Dermis microvascular lymphatic vessel endothelial cell (primary cell): ENCODE results near the gene CSNK1A1. TPM values are rescaled to one million over a fixed set of nuclear protein-coding genes. Genes with fewer than 3 reads are reported as not detected.
A peak's percentile ranks its signal among the peaks of the same experiment; 100 is the strongest.
"Not testable (repeated sequence)": the region's sequence is repeated elsewhere in the genome, so short reads cannot be mapped to it uniquely, and the experiment has no call there.

ENCODE experiments used
- DNase-seq, 2 donors: peaks; one replicate each; pipeline versions ENCODE4 v3.0.0 to v3.0.0-alpha.2; 2010; ENCODE audit warnings: low read depth in 2 of 2
- total RNA-seq: library from RNA; depleted of rRNA; stranded (reverse); fragments of >200 nt; gene quantifications from 2 replicates; pipeline ENCODE4 v1.2.1, GENCODE V29; 2014

CSNK1A1 gene
- total RNA-seq, 1 donor from 2014 or later = 317 TPM

DNA sequence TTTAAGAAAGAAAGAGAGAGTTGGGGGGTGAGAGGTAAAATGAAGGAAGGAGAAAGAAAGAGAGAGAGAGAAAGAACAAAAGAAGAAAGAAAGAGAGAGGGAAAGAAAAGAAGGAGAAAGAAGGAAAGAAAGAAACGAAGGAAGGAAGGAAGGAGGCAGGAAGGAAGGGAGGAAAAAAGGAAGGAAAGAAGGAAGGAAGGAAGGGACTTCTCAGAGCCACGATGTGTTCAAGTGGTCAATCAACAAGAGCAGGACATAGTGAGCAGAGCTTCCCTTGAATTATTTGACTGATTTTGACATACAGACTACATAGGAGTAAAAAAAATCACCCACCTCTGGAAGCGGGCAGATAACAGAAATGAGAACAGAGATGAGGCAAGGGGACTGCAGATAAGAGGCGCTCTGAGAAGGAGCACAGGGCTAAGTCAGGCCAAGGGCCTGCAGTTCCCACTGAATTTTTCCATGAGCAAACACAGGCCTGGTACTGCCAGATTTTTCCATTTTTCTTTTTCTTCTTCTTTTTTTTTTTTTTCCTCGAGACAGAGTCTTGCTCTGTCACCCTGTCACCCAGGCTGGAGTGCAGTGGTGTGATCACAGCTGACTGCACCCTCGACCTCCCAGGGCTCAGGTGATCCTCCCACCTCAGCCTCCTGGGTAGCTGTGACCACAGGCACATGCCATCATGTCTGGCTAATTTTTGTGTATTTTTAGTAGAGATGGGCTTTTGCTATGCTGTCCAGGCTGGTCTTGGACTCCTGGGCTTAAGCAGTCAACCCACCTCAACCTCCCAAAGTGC is 94.4 kb downstream of the CSNK1A1 start:
- DNase-seq = no peak

DNA sequence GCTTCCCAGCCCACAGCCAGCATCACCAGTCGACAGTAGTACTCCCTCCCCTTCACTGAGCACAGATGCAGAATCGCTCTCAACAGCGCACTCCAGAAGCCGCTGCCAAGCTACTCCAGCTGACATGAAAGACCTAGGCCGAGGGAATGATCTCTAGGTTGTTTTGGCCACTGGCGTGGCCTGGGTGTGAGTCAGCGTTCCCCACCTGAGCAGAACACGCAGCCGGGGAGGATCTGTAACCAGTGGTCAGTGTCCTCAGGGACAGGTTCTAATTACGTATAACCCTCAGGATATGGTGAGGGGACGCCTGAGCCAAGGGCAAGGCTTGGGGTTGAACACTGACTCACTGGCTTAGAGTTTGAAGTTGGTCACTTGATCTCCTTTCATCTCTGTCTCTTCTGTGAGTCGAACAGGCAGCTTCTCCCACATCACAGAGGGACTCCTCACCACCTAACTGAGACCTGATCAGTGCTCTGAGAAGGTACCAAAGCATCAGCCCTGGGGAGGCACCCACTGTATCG is 95.3 kb downstream of the CSNK1A1 start:
- DNase-seq = no peak

- no peak for DNase-seq
These were observed 97.4 kb downstream of the CSNK1A1 start for GRCh38 chr5:149453618-149454415.

DNA sequence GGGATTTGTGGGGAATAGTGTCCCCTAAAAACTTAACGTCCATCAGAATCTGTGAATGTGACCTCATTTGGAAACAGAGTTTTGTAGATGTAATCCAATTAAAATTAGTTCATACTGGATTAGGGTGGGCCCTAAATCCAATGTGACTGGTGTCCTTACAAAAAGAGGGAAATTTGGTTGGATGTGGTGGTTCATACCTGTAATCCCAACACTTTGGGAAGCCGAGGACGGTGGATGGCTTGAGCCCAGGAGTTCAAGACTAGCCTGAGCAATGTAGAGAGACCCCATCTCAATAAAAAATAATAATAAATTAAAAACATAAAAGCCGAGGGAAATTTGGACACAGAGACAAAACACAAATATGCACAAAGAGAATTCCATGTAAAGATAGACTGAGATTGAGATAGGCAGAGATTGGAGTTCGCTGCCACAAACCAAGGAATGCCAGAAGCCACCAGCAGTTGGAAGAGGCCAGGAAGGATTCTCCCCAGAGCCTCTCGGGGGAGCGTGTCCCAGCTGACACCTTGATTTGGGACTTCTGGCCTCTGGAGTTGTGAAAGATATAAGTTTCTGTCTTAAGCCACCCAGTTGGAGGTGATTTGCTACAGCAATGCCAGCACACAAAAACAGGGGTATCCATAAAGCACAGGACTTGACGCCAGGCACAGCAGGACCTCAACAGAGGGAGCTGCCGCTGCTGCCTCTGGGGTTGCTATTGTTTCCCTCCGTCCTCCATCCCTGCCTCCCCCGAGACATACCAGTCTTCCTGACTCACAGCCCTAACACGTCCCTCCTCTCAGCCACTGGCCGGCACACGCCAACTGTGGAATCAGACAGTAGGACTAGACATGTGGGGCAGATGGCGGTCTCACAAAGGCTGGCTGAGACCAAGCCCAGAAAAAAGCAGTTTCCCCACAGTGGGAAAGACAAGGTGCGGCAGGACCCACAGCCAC is 98.3 kb downstream of the CSNK1A1 start:
- DNase-seq = peak in 1 of 2 donors; percentile 94

DNA sequence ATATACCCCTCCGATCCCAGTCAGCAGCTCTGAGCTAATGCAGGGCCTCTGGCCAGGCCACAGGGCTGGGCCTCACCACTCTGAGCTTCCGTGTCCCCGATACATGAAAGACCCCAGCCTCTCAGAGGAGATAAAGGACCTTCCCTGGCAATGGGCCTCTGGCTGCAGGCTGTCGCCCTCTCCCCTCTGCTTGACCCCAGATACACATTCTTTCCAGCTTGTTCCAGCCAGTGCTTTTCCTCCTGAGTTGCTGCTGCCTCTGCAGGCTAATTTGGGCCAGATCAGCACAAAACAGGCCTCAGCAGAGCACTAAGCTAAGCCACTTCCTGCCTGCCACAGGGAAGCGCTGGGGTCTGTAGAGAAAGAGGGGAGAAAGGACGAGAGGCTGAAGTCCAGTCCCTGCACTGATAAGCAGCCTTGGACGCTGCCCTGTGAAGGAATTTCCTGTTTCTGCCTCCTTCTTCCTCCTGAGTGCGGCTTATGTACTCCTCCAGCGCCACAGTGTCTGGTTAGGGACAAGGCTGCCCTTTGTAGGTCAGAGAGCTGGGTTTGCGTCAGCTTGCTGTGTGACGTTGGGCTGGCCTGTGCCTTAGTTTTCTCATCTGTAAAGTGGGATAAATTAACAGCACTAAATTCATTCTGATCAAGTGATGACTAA is 99.1 kb downstream of the CSNK1A1 start:
- DNase-seq = peak in 1 of 2 donors; percentile 90

- peak in 1 of 2 donors; percentile 91 for DNase-seq
These were observed 101.0 kb downstream of the CSNK1A1 start for GRCh38 chr5:149450199-149450598.

DNA sequence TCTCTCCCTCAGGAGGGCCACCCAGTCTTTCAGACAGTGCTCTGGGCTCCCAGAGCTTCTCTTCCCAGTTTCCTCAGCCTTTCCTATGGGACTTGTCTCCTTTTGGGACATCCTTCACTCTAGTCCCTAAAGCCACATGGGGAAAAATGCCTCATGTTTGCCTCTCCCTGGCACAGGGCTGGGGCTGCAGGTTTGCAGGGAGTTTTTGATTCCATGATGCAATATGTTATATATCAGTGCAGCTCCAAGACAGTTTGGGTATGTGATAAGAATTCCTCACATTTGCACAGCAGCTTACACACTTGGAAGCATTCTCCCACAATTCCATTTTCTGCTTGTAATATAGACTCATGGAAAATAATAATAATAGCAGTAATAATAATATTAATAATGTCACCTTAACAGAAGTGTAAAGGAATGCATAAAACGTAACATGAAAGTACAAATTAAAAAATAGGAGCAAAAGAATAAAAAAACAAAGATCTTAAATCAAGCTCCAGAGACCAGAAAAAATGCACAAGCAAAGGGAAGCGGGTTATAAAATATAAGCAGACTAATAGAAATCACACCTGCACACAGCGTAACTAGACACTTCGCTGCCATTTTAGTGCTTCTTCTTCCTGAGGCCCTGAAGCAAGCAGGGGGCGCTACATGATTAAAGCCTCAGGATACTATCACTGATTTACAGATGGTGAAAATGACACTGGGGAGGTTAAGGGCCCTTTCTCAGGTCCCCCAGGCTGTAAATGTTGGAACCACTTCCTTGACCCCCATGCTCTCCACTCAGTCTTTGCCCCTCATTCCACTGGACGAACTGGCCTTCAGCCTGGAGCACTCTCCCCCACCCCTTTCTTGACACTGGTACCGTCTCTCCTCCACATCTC is 102.2 kb downstream of the CSNK1A1 start:
- DNase-seq = peak in 1 of 2 donors; percentile 60

GRCh38 chr5:149448431-149448830 is 102.8 kb downstream of the CSNK1A1 start:
- DNase-seq = no peak

GRCh38 chr5:149447373-149448367 is 103.6 kb downstream of the CSNK1A1 start:
- DNase-seq = peak in 1 of 2 donors; percentile 50

- not testable (repeated sequence) for DNase-seq
These were observed 104.4 kb downstream of the CSNK1A1 start for GRCh38 chr5:149446794-149447193.

GRCh38 chr5:149445739-149446369 is 105.4 kb downstream of the CSNK1A1 start:
- DNase-seq = peak; percentile 73 to 93

DNA sequence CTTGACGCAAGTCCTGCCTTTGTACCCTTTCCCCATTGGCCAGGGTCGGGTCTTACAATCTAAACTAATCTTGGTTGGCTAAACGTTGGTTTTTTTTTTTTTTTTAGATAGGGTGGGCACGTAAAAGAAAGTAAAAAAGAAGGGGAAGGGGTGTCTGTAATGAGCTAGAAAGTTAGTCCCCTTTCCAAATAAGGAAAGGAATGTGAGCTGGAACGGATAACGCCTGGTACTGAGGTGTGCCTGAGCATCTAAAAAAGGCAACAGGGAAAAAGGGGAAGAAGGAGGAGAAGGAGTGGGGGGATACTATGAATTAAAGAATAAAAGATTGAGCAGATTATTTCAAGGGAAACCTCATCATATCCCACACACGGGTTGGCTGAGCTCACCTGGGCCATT is 105.9 kb downstream of the CSNK1A1 start:
- no peak for DNase-seq

GRCh38 chr5:149444430-149444829 is 106.8 kb downstream of the CSNK1A1 start:
- not testable (repeated sequence) for DNase-seq

DNA sequence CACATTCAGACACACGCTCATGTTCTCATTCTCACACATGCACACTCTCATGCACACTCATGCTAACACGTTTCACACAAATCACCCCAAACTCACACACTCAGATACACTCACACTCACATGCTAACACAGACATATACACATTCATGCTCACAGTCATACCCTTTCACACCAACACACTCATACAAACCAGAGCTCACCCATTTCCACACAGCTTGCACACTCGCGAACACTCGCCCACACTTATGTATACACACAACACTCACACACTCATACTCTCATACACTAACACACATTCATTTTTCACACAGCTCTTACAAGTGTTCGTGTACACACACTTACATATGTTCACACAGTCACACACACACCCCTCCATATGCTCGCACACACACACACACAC is 108.0 kb downstream of the CSNK1A1 start:
- DNase-seq = no peak

- DNase-seq = peak in 1 of 2 donors; percentile 69
These were observed 108.6 kb downstream of the CSNK1A1 start for GRCh38 chr5:149442563-149443182.
